ENCODE measurements around the gene NFATC1. TPM values are rescaled to one million over a fixed set of nuclear protein-coding genes. Genes with fewer than 3 reads are reported as not detected.

NFATC1 gene
- total RNA-seq, 3 donors from 2014 or later: 10.9 to 18.0 (median 12.9) TPM

GRCh38 chr18:79413426-79413825, 17.7 kb downstream of the NFATC1 start:
- Histone ChIP-seq H3K27ac (no peak overlapping the region), H3K4me1 (no peaks in the 10 kb centered on the region), H3K9me3 (no peaks in the 10 kb centered on the region), H3K27me3 (no peaks in the 10 kb centered on the region), H3K36me3 (no peaks in the 10 kb centered on the region), H3K4me3 (no peak overlapping the region)
- intact Hi-C loops (cut with DNase I; ENCODE audit: low total_unique reads): no loop called here
- no peak for TF ChIP-seq POLR2A (IDR thresholded peaks at IDR 0.05)
- TF ChIP-seq POLR2AphosphoS5 (IDR thresholded peaks at IDR 0.05): no peak
- no peak for TF ChIP-seq CTCF (IDR thresholded peaks at IDR 0.05)
- no peak for DNase-seq (ENCODE audit: low spot score in 2 of 2)

GRCh38 chr18:79413901-79414300, 18.2 kb downstream of the NFATC1 start:
- H3K4me3 ChIP-seq: no peak overlapping the region
- H3K27ac ChIP-seq: no peak overlapping the region
- intact Hi-C loops (cut with DNase I; ENCODE audit: low total_unique reads): no loop called here
- no peaks in the 10 kb centered on the region for H3K4me1 ChIP-seq
- no peak for DNase-seq (ENCODE audit: low spot score in 2 of 2)
- no peaks in the 10 kb centered on the region for H3K27me3 ChIP-seq
- no peaks in the 10 kb centered on the region for H3K36me3 ChIP-seq
- TF ChIP-seq POLR2AphosphoS5 (IDR thresholded peaks at IDR 0.05): peak in 1 of 3 donors; percentile 34
- no peak for TF ChIP-seq POLR2A (IDR thresholded peaks at IDR 0.05)
- no peaks in the 10 kb centered on the region for H3K9me3 ChIP-seq

- no peaks in the 10 kb centered on the region for H3K4me1 ChIP-seq
- H3K27me3 ChIP-seq: no peaks in the 10 kb centered on the region
- intact Hi-C loops (cut with DNase I; ENCODE audit: low total_unique reads): no loop called here
- no peaks in the 10 kb centered on the region for H3K36me3 ChIP-seq
- H3K4me3 ChIP-seq: no peak overlapping the region
- H3K9me3 ChIP-seq: no peaks in the 10 kb centered on the region
- DNase-seq (ENCODE audit: low spot score in 2 of 2): no peak
- H3K27ac ChIP-seq: no peak overlapping the region
- TF ChIP-seq POLR2A (IDR thresholded peaks at IDR 0.05): no peak
- no peak for TF ChIP-seq CTCF (IDR thresholded peaks at IDR 0.05)
- TF ChIP-seq POLR2AphosphoS5 (IDR thresholded peaks at IDR 0.05): no peak
Measured at GRCh38 chr18:79416022-79416676, 20.4 kb downstream of the NFATC1 start.

- Histone ChIP-seq H3K27me3 (no peaks in the 10 kb centered on the region), H3K4me3 (no peak overlapping the region), H3K9me3 (no peaks in the 10 kb centered on the region), H3K36me3 (no peaks in the 10 kb centered on the region), H3K27ac (no peak overlapping the region), H3K4me1 (no peaks in the 10 kb centered on the region)
- TF ChIP-seq POLR2AphosphoS5 (IDR thresholded peaks at IDR 0.05) (no peak), POLR2A (IDR thresholded peaks at IDR 0.05) (no peak), CTCF (IDR thresholded peaks at IDR 0.05) (no peak)
- DNase-seq (ENCODE audit: low spot score in 2 of 2): no peak
- intact Hi-C loops (cut with DNase I; ENCODE audit: low total_unique reads): no loop called here
Measured at GRCh38 chr18:79416677-79417052, 20.9 kb downstream of the NFATC1 start.

GRCh38 chr18:79418236-79418635, 22.5 kb downstream of the NFATC1 start:
- intact Hi-C loops (cut with DNase I; ENCODE audit: low total_unique reads): no loop called here
- TF ChIP-seq POLR2A (IDR thresholded peaks at IDR 0.05): no peak
- no peak for TF ChIP-seq CTCF (IDR thresholded peaks at IDR 0.05)
- TF ChIP-seq POLR2AphosphoS5 (IDR thresholded peaks at IDR 0.05): no peak
- Histone ChIP-seq H3K36me3 (no peaks in the 10 kb centered on the region), H3K4me1 (no peaks in the 10 kb centered on the region), H3K27ac (no peak overlapping the region), H3K27me3 (no peaks in the 10 kb centered on the region), H3K4me3 (no peak overlapping the region), H3K9me3 (no peaks in the 10 kb centered on the region)
- no peak for DNase-seq (ENCODE audit: low spot score in 2 of 2)
